GM04504 (cell line): ENCODE results near the gene AMMECR1.

Experiments used
- DNase-seq: peaks from one replicate; pipeline ENCODE4 v3.0.0-alpha.2; 2012; ENCODE audit warnings: low read depth

AMMECR1 gene

DNA sequence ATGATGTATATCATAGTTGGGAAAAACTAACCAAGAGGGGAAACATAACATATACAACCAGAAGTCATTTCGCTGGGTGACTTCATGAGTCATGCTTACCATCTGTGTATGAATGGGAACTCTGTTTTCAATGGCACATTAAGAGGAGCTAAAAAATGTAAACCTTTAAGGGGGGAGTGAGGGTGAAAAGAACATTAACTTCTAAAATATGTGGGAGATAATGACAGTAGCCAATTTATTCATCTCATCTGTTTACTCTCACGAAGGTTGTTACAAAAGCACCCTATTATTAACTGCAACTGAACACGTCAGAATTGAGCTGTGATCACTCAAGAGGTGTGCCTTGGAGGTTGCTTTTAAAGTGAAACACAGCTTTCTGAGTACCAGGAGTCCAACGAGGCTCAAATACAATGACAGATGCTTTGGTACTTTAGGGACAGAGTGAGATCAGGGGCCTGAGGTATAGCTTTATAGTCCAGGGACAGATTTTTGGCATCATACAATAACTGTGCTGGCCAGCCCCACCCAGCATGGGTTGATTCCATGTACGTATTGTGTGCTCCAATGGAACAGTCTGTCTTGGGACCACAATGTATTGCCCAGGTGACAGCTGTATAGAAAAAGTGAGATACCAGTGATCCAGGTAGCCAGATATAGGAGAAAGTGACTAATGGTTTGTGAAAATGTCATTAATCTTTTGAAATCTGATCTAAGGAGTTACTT, 107.3 kb downstream of the AMMECR1 start:
- DNase-seq: peak; percentile 76

- DNase-seq: no peak
These were observed 109.8 kb downstream of the AMMECR1 start for GRCh38 chrX:110208092-110208491.

DNA sequence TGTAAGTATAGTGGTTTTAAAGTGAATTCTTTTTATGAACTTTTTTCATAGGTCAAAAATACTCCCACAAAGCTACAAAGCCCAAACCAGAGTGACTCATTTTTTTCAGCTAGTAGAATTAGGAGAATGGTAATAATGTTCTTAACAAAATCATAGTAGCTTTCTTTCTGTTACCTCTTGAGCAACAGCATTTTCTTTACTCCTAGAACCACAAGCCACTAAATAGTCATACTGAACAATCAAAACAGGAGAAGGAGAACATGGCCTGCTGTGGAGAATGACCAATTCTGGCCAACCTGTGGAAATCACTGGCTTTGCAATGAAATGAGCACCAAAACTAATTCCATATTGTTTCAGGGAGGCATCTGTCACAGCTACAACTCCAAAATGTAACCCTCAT, 112.9 kb downstream of the AMMECR1 start:
- peak; percentile 42 for DNase-seq

- no peak for DNase-seq
These were observed 116.1 kb downstream of the AMMECR1 start for GRCh38 chrX:110201799-110202198.

- DNase-seq: no peak
These were observed 122.9 kb downstream of the AMMECR1 start for GRCh38 chrX:110194977-110195376.

GRCh38 chrX:110192516-110192915, 125.4 kb downstream of the AMMECR1 start:
- DNase-seq: no peak

DNA sequence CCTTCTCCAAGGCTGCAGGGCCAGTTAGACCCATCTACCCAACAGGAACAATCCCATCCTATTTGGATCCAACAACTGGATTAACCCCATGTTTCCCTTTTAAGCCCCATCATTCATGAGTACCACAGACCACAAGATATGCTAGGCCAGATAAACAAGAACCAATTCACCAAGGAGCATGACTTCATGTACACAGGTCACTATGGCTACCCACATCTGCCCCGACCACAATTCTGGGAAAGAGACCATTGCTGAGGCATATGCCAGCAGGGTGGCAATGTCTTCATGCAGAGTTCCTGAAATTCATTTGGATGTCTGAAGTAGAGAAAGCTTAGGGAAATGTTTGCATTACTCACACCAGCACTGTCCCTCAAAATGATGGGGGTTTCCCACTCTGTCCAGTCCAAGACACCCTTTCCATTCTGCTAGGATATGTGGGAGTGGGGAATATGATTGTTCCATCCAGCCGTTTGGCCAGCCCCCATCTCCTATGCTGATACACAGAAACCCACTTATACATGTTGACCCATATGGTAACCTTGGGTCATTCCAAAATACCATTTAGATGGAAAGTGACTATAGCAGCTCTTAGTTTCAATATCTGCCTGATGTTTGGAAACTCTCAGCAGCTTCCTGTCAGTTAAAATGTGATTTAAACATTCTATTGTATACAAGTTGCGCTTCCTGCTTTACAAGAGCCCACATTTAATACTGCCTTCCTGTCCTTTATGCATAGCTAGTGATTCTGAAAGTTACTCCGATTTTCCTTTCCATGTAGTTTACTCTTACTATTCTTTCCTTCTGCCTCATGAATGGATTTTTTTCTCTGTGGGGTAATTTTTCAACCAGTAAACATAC, 129.0 kb downstream of the AMMECR1 start:
- DNase-seq: no peak

GRCh38 chrX:110183314-110183713, 134.6 kb downstream of the AMMECR1 start:
- DNase-seq: no peak

- no peak for DNase-seq
These were observed 135.0 kb downstream of the AMMECR1 start for GRCh38 chrX:110182865-110183264.

DNA sequence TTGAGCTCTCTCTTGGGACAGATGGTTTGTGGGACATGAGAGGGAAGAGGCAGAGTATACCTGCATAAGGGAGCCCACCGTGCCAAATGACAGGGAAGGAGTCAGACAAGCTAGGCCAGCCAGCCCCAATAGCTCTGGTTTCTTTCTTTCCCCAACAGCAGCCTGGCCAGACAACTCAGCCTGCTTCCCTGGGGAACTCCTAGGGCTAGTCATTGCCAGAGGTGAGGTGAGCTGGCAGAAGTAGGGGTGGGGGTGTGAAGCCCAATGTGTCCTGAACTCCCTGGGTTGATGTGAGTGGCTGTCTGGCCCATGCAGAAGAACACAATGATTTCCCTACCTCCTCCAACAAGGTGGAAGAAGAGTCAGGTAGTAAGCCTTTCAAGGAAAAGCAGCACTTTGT, 135.5 kb downstream of the AMMECR1 start:
- no peak for DNase-seq

- DNase-seq: no peak
These were observed 136.3 kb downstream of the AMMECR1 start for GRCh38 chrX:110181459-110182137.

GRCh38 chrX:110180928-110181310, 137.0 kb downstream of the AMMECR1 start:
- DNase-seq: peak; percentile 63

DNA sequence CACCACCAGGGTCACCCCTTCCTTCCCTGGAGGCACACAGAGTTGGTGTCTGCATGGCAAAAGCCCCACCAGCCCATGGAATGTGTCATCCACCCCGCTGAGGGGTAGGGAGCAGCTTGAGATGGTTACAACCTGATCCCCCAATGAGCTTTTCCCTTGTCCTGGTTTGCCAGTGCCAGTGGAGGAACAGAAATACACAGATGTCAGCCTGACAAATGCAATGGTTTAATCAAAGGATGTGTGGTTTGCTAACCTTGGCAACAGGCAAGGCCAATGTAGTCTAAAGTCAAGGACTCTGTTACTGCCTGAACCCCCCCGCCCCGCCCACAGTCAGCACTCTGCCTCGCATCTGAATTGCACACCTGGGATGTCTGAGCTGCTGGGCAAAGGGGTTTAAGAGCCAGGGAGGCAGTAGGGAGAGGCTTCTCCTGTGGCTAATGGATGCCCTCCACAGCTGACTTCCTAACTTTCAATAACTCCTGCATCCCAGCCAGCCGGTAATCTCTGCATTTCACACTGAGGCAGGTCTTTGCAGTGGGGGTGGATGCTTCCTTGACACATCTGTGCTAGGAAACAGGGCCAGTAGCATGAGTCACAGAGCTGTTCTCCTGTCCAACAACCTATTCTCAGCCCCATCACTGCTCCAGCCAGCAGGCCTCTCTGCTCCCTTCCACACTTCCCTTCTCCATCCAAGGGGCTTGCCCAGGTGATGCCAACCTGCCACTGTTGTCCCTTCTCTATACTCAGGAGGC, 137.5 kb downstream of the AMMECR1 start:
- DNase-seq: peak; percentile 64

DNA sequence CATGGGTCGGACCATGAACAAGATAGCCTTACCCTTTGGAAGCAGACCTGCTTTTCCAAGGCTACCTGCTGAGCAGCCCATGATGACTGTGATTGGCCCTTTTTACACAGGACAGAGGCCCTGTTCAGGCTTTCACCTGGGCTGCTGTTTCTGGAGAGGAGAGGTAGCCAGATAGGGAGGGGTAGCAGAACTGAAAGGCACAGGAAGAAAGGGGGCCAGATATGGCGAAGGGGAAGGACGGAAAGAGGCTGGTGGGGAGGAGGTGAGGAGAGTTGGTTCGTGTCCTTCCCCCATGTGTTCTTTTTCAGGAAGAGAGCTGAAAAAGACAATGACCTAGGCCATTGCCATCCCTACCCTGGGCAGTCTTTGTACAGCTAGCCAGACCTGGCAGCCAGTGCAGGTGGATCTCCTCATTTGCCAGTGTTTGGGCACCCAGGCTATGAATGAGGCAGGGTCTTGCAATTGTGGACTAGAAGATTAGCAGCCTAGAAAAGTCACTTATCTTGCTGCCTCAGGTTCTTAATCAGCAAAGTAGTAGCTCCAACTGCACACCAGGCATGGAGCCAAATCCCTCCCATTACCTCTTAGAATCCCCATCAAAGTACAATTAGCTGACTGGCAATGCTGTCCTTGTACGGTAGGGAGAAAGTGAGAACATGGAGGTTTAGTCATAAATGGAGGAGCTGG, 139.6 kb downstream of the AMMECR1 start:
- no peak for DNase-seq

GRCh38 chrX:110175696-110176095, 142.2 kb downstream of the AMMECR1 start:
- no peak for DNase-seq

GRCh38 chrX:110175146-110175545, 142.7 kb downstream of the AMMECR1 start:
- no peak for DNase-seq

DNA sequence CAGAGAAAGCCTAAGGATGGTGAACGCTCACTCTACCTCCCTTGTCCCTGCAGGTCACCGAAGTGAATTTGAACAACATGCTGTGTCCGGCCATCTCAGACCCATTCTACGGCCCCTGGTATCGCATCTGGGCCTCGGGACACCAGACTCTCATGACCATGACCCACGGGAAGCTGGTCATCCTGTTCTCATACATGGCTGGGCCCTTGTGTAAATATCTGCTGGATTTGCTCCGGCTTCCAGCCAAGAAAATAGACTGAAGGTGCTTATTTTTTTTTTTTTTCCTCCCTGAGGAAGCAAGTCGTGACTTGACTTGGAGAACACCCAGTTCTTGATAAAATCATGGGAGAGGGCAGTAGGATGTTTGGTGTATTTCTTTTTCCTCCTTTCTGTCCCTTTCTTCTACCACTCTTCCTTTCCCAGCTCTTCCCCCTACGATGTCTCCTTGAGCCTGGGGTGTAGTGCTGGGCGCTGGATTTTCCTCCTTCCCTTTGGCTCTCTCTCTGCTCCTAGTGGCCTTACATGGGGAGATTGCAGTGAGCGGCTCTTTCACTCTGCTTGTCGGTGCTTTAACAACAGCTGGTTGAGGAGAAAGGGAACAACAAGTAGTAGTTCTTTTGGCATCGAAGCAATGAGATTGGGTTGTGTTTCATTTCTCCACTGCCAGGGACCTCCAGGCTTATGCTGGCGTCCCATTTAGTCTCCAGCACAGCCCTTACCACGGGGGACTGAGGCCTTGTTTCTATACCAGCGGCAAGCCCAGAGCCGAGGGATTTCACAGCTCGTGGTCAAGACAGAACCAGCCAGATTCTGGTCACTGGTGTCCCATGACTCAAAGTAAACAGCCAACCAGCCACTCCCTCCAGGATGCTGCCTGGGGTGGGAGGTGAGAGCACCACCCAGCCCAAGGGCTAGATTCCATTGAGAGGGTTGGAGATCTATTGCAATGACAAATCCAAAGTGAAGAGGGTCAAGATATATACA, 144.4 kb downstream of the AMMECR1 start:
- no peak for DNase-seq

DNA sequence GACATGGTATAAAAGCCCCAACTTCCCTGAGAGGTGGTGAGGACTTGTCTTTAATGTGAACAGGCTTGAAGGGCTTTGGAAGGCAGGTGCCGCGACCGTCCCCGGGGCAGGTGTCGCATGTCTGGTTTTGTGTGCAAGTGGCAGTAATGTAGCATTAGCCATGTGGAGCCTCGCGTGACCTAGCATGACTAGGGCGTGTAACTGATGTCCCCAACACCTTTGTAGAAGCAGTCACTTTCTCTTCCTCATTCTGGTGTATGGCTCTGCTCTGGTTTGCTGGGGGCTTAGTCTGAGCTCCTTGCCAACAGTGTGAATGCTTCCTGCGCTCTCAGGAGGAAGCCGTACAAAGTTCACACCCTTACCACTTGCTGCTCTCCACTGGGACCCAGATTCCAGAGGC, 145.7 kb downstream of the AMMECR1 start:
- no peak for DNase-seq

GRCh38 chrX:110171442-110171841, 146.4 kb downstream of the AMMECR1 start:
- no peak for DNase-seq

DNA sequence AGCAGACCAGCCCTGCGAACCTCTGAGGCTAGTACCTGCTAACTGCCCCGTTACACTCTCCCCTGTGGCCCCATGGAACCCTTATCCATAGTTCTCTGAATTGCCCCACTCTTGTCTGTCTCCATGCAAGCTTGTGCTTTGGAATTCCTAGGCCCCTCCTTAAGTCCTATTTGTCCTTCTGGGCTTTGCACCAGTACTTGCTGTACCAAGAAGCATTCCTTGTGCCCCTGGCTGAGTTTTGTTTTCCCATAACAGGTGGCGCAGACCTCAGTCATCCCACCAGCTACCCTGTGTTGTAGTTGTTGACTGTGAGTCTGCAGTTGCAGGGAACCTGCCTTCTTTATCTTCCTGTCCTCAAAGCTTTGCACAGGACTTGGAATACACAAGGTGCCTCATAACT, 147.9 kb downstream of the AMMECR1 start:
- DNase-seq: no peak
